B cell (primary cell): ENCODE measurements around the gene BAZ2B.

Experiments
- CTCF ChIP-seq: fragments of 200-600 bp; IDR thresholded peaks from one replicate; pipeline ENCODE4 v1.8.0; 2022; ENCODE audit warnings: antibody characterized with exemption, mild to moderate bottlenecking
- EZH2 ChIP-seq: IDR thresholded peaks from 2 replicates; pipeline ENCODE4 v1.6.1; 2012; ENCODE audit warnings: borderline replicate concordance, low read depth, mild to moderate bottlenecking, moderate library complexity, low read length; ENCODE audit not compliant: insufficient read depth, poor library complexity, severe bottlenecking

GRCh38 chr2:159275111-159275510 is 341.2 kb downstream of the BAZ2B start:
- TF ChIP-seq CTCF: no peak
- TF ChIP-seq EZH2: no peak
